Transverse colon (tissue), 4 donors: ENCODE results near the gene SRMS.

ENCODE experiments used
- POLR2AphosphoS5 ChIP-seq, 3 donors: sonication (generic); formaldehyde crosslinking; IDR thresholded peaks; one replicate each; pipeline ENCODE4 v1.6.1; 2016; ENCODE audit warnings: antibody characterized with exemption in 3 of 3
- TF ChIP-seq, protein P1 (sequence below), 5 experiments: fragments of 200-600 bp in 3 of 5; fragments of 450-650 bp in 2 of 5; sonication (generic) in 3 of 5; IDR thresholded peaks; 1 replicate in 2 of 5; 2 replicates in 3 of 5; pipeline ENCODE4 v1.5.1; 2016 to 2017; ENCODE audit warnings: antibody characterized with exemption in 5 of 5, inconsistent platforms in 3 of 5, mild to moderate bottlenecking in 2 of 5, moderate library complexity in 1 of 5

DNA sequence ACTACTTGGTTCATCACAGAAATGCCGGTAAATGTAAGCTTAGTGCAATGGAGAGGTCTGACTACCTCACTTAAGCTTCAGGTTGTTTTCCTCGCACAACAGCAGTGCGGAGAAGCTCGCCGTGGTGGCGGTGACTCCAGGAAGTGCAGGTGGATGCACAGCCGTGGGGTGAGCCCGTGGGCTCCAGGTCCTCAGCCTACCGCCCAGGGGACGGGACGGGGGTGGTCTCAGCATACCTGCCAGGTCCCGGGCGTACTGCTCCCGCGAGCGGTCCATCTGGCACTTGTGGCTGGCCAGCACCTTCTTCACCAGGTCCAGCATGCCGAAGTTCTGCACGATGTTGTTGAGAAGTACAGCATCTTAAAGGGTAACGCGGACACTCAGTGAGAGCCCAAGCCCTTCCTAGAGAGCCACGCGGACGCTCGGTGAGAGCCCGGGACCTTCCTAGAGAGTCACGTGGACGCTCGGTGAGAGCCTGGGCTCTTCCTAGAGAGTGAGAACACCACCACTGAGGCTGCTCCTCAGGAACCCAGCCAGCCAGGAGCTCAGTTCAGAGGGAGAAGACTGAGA is 44.3 kb upstream of the SRMS start:
- TF ChIP-seq, protein P1, sequence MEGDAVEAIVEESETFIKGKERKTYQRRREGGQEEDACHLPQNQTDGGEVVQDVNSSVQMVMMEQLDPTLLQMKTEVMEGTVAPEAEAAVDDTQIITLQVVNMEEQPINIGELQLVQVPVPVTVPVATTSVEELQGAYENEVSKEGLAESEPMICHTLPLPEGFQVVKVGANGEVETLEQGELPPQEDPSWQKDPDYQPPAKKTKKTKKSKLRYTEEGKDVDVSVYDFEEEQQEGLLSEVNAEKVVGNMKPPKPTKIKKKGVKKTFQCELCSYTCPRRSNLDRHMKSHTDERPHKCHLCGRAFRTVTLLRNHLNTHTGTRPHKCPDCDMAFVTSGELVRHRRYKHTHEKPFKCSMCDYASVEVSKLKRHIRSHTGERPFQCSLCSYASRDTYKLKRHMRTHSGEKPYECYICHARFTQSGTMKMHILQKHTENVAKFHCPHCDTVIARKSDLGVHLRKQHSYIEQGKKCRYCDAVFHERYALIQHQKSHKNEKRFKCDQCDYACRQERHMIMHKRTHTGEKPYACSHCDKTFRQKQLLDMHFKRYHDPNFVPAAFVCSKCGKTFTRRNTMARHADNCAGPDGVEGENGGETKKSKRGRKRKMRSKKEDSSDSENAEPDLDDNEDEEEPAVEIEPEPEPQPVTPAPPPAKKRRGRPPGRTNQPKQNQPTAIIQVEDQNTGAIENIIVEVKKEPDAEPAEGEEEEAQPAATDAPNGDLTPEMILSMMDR (IDR thresholded peaks at IDR 0.05): no peak
- TF ChIP-seq POLR2AphosphoS5 (IDR thresholded peaks at IDR 0.05): no peak
